Inflammatory macrophage treated with lipopolysaccharide for 1 hour (primary cell): Measurements from ENCODE around the gene ANKRD31.
"Not testable (repeated sequence)": the region's sequence is repeated elsewhere in the genome, so short reads cannot be mapped to it uniquely, and the experiment has no call there.

Experiments used
- DNase-seq, 2 donors: peaks; one replicate each; pipeline ENCODE4 v3.0.0-alpha.2; 2020 to 2022

Gene ANKRD31

DNA sequence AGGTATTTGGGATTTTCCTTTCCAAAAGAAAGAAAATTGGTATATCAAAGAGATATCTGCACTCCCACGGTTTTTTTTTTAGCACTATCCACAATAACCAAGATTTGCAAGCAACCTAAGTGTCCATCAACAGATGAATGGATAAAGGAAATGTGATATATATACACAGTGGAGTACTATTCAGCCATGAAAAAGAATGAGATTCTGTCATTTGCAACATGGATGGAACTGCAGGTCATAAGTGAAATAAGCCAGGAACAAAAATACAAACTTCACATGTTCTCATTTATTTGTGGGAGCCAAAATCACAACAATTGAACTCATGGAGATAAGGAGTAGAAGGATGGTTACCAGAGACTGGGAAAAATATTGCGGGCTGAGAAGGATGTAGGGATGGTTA is 9.8 kb downstream of the ANKRD31 start:
- DNase-seq: no peak

DNA sequence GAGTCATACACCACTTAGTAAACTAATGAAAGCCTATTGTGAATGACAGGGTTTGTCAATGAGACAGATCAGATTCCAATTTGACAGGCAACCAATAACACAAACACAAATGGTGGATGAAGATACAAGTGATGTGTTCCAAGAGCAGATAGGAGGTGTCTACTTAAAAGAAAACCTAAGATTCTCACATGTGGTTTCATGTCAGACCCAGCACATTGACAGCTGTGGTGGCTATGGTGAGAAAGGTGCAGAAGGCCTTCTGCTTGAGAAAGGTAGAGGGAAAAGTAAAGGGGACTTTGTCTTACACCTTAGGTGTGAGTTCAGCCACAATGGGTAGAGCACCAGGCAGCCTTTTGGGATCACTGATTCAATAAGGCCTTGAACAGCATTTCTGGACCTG is 11.2 kb downstream of the ANKRD31 start:
- no peak for DNase-seq

DNA sequence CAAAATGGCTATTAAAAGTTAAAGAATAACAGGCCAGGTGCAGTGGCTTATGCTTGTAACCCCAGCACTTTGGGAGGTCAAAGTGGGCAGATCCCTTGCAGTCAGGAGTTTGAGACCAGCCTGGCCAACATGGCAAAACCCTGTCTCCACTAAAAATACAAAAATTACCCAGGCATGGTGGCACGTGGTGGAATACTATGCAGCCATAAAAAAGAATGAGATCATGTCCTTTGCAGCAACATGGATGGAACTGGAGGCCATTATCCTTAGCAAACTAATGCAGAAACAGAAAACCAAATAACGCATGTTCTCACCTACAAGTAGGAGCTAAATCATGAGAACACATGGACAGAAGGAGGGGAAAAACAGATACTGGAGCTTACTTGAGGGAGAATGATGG is 15.9 kb downstream of the ANKRD31 start:
- DNase-seq: not testable (repeated sequence)

DNA sequence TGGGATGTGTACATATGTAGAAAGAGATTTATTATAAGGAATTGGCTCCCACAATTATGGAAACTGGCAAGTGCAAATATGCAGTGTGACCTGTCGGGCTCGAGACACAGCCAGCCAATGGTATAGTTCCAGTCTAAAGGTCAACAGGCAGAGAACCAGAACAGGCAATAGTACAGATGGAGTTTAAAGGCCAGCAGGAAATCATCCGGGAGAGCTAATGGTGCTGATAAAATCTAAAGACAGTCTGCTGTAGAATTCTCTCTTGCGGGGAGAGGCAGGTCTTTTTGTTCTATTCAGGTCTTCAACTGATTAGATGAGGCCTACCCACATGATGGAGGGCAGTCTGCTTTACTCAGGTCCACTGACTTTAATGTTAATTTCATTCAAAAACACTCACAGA is 21.8 kb downstream of the ANKRD31 start:
- no peak for DNase-seq

DNA sequence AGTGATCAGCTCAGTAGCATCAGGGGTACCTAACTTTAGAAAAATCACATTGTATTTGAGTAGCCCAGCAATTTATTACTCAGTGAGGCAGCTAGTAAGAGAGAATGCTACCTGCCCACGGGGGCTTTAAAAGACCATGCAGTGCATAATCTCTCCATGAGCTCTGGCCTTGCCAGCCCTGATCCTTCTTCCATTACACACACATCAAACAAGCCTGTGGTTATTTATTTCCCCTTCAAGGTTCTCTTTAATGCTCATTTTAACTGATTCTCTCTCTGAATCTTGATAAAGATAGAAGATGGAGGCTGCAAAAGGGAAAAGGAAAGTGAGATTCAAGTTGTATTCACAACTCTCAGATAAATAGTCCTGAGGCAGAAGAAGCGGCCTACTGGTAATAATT is 22.3 kb downstream of the ANKRD31 start:
- no peak for DNase-seq

DNA sequence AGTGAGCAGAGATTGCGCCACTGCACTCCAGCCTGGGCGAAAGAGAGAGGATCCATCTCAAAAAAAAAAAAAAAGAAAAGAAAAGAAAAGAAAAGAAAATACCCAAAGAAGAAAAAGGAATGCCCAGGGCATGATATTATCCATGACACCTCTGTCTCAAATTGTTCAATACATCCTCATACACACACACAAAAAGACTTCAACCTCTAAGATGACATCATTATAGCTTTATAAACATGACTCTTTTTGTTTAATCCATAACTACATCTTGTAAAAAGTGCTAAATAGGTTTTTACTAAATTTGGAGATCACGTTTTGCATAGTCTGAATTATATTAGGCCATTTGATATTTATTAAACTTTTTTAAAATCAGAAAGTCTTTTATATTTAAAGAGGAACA is 33.1 kb downstream of the ANKRD31 start:
- DNase-seq: no peak

DNA sequence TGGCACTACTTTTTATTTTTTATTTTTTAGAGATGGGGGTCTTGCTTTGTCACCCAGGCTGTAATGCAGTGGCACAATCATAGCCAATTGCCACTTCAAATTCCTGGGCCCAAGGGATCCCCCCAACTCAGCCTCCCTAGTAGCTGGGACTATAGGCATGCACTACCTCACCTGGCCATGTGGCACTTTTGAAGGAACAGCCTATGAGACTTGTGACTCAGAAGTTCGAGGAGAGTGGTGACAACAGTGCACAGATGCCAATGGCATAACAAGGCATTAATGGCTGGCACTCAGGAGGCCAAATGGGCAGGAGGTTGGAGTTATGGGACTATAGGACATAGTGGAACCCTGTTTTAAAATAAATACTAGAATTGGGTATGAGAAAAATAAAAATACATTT is 33.7 kb downstream of the ANKRD31 start:
- DNase-seq: no peak

DNA sequence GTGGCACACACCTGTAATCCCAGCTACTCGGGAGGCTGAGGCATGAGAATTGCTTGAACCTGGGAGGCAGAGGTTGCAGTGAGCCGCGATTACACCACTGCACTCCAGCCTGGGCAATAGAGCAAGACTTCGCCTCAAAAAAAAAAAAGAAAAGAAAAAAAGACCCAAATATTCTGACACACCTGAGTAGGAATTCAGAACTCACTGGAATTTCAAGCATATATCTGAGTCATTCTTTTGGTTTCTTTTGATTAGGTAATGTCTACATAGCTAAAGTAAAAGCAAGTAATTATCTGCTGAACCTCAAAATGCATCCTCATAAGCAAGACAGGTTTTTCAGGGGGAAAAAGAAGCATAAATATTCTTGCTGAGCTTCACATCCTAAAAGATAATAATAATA is 35.9 kb downstream of the ANKRD31 start:
- DNase-seq: no peak

DNA sequence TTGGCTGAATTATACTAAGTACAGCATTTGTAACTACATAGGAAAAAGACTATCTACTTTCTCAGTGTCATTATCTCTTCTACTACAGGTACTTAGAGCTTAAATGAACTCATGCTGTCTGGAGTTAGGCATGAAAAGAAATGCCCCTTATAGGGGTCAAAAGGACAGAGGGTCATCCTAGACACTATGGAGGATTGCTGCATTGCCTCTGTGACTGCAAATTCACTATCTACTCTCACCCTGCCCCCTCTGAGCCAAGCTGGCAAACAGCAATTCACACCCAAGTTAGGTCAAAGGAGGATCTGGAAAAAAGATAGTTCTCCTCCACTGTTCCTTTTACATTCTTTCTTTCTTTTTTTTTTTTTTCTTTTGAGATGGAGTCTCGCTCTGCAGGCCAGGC is 36.7 kb downstream of the ANKRD31 start:
- DNase-seq: no peak

DNA sequence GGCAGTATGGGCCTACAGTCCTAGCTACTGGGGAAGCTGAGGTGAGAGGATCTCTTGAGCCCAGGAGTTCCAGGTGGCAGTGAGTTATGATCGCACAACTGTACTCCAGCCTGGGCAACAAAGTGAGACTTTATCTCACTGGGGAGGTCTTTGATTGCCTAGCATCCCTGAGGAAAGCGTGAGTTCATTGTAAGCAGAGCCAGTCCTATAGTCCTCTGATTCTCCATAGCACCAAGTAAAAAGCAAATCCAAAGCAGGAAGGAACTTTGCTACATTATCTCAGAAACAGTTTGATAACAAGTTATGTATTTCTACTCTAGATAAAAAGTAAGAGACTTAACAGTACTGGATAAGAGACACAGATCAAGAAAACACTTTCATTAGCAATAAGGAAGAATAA is 37.6 kb downstream of the ANKRD31 start:
- no peak for DNase-seq

DNA sequence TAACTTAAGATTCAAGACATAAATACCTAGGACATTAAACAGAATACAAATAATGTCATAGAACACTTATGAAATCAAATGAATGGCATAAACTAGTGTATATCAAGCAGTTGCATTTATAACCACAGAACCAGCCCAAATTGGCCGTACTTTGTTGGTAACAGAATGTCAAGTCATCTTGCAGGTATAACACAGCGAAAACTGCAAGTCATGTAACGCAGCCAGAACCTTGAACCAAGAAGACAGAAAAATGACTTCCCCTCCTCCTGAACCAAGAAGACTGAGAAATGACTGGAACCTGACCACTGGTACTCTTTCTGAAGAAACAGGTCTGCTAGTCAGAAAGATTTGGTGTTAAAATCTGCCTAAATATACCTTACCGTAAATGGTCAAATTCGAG is 38.9 kb downstream of the ANKRD31 start:
- no peak for DNase-seq

DNA sequence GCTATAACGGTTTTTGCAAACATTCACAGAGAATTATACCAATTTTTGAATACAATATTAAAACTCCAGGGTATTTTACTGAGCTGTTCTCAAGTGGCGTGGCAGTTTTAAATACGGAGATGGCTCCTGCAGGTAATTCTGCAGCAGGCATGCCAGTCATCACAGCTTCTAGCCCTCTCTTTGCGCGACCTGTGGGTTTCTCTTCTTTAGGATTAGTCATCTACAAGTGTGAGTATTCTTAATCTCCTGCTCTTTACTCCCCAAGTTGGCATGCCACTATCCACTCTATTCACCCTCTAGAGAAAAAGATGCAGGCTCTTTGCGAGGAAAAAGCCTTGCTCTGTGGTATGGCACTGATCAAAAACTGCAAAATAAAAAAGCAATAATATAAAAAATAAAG is 43.9 kb downstream of the ANKRD31 start:
- no peak for DNase-seq

DNA sequence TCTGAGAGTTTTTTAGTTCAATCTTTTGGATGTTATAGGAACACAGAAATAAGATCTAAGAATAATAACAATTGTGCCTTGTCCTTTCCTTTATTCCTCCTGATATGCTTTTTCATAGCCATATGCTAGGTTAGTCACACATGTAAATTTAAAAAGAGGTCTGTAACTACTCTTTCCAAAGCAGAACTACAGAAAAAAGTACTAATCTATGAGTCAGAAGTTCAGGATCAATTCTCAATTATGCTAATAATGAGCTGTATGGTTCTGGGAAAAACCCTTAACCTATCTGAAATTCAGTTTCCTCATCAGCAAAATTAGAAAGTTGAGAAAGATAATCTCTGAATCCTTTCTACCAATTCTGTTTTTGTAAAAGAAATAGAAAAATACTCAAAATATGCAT is 44.4 kb downstream of the ANKRD31 start:
- DNase-seq: peak in 1 of 2 donors; percentile 3

DNA sequence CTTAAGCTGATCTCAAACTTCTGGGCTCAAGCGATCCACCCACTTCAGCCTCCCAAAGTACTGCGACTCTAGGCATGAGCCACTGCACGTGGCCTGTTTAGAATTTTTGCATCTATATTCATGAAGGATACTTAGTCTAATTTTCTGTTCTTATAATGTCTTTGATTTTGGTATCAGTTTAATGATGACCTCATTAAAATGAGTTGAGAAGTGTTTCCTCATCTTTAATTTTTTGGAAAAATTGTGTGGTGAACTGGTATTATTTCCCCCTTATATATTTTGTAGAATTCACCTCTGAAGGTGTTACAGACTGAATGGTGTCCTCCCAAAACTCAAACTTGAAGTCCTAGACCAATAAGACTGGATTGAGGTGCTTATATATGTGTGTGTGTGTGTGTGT is 46.5 kb downstream of the ANKRD31 start:
- DNase-seq: no peak

DNA sequence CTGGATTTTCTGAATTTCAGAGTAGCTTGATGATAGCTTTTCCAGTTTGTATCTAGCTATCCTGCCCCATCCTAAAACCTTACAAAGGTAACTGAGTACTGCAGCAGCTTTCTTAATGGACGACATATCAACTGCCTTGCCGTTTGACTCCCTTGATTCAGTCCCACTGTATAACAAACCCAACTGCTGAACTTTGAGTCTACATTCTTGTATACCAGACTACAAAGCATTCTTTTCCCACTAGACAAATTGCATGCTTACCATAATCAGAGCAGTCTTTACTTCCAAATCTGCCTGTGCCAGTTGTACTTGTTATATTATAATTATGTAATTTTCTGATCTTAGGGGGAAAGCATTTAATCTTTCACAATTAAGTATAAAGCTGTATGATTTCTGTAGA is 47.3 kb downstream of the ANKRD31 start:
- DNase-seq: no peak

DNA sequence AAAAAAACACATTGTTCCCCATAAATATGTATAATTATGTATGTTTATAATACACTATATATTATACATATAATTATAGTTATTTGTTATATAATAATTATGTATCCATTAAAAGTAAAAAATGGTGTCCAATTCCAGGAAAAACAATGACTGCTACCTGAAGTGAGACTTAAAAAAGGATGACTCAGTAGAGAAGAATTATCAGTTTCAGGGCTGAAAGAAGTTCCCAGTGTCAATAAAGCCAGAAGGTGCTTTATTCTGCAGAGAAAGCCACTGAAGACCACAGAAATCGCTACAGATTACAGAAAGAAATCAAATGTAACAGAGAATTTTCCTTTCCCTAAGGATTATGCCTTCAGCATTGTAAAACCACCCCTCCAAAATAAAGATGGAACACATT is 50.9 kb downstream of the ANKRD31 start:
- no peak for DNase-seq

DNA sequence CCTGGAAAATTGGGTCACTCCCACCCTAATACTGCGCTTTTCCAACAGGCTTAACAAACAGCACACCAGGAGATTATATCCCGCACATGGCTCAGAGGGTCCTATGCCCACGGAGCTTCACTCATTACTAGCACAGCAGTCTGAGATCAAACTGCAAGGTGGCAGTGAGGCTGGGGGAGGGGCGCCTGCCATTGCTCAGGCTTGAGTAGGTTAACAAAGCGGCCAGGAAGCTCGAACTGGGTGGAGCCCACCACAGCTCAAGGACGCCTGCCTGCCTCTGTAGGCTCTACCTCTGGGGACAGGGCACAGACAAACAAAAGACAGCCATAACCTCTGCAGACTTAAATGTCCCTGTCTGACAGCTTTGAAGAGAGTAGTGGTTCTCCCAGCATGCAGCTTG is 60.7 kb downstream of the ANKRD31 start:
- not testable (repeated sequence) for DNase-seq

DNA sequence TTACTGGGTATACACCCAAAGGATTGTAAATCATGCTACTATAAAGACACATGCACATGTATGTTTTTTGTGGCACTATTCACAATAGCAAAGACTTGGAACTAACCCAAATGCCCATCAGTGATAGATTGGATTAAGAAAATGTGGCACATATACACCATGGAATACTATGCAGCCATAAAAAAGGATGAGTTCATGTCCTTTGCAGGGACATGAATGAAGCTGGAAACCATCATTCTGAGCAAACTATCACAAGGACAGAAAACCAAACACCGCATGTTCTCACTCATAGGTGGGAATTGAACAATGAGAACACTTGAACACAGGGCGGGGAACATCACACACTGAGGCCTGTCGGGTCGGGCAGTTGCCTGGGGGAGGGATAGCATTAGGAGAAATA is 61.8 kb downstream of the ANKRD31 start:
- not testable (repeated sequence) for DNase-seq

DNA sequence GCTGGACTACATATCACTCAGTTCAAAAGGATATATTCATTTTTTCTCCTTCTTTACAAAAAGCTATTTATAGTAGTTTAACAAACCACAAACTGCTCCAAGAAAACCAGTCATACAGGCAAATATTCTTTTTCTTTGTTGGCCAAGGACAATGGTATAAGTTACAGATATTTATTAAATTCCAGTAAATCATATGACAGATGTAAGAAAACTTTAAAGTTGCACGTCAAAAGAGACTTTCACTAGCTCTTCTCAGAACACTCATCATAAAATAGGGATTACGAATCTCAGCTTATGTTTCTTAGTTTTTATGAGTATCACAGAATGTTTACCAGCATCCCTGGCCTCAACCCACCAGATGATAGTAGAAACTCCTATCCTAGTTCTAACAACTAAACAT is 67.2 kb downstream of the ANKRD31 start:
- no peak for DNase-seq

DNA sequence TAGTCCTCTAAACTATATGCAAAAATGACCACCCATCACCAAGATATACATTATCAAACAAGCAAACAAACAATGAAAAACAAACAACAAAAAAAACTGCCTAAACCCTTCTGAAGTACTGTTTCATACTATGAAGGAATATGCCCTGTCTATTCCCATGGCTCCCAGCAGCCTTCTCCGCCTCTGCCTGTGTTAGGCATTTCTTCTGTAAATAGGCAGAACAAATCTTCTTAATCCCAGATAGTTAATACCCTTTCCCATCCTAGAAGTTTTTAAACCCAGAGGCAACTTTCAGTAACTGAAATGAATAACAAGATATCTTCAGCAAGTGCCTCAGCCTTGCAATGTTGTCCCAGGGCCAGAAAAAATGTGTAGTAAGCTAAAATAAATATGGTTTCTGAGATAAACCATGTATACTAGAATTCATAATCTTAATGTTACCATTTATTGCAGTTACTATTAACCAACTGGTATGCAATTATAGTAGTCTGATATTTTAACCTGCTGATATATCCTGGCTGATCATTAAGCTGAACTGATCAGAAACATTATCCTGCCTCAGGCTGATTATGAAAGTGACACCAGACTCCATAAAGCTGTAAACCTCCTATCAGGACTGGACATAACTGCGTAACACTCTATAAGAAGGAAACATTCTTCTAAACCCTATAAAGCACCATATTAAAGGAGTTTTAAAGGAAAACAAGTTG is 68.5 kb downstream of the ANKRD31 start:
- no peak for DNase-seq

DNA sequence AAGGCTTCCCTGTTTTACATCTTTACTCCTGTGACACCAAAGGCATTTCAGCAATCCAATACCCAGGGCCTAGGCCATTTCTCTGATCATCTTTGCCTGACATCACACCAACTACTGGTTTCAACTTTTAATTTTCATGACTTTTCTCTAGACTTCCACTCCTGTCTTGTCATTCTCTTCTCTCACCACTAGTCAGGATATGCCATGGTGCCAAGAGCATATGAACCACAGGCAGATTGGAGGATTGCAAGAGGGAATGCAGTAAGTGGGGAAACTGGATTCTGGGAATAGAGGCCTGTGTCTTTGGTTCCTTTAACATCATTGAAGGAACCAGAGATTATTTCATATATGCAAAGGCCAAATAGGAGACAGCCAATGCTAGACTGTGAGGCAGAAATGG is 69.3 kb downstream of the ANKRD31 start:
- DNase-seq: no peak

DNA sequence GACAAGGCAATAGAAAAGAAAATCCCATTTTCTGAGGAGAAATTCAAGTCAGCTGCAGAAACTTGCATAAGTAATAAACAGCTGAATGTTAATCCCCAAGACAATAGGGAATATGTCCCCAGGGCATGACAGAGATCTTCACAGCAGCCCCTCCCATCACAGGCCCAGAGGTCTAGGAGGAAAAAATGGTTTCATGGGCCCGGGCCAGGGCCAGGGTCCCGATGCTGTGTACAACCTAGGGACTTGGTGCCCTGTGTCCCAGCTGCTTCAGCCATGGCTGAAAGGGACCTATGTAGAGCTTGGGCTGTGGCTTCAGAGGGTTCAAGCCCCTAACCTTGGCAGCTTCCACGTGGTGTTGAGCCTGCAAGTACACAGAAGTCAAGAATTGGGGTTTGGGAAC is 75.2 kb downstream of the ANKRD31 start:
- DNase-seq: not testable (repeated sequence)

DNA sequence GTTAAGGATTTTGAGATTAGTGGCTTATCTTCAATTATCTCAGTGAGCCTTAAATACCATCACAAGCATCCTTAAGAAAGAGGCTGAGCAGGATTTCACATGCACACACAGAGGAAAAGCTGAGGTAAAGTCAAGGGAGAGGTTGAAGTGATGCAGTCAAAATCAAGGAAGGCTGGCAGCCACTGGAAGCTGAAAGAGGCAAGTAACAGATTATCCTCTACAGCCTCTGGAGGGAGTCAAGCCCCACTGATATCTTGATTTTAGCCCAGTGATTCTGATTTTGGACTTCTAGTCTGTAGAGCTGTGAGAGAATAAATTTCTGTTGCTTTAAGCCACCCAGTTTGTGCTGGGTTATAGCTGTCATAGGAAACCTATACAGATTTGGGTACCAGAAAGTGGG is 80.1 kb downstream of the ANKRD31 start:
- DNase-seq: no peak

DNA sequence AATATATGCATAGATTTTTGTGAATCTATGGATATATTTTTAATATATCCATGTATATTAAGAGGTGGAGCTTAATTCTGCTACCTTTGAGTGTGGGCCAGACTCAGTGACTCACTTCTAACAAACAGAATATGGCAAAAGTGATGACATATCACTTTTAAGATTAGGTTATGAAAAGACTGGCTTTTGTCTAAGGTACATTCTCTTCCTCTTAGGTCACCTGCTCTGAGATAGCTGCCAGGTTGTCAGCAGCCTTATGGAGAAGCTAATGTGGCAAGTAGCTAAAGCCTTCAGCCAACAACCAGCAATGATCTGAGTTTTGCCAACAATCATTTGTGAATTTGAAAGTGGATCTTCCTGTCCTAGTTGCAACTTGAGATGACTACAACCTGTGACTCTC is 83.8 kb downstream of the ANKRD31 start:
- DNase-seq: no peak

DNA sequence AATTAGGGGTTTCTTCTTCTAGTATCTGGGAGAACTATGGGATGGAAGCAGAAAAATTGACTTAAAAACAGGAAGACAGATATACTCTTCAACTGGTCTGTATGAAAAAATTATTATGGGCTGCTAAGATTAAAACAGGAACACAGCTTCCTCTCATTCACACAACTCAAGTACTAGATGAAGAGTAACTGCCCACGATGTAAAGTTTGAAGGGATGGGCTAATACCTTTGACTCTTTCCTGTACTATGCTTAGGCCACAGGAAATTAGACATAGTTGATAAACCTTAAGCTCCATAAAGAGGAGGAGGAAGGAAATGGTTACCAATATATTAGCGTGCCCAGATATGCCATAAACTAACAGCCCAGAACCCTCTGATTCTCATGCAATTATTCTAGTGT is 88.6 kb downstream of the ANKRD31 start:
- peak in 1 of 2 donors; percentile 2 for DNase-seq
